DOHH2 (cell line): ENCODE measurements around the gene SLC30A4.

Experiments
- H3F3A ChIP-seq: fragments of 200-600 bp; sonication (generic), shearing (Covaris generic); 2 replicates; pipeline ENCODE4 v1.6.0; 2016; ENCODE audit warnings: antibody characterized with exemption, mild to moderate bottlenecking; ENCODE audit not compliant: control insufficient read depth, insufficient read depth
- H3K27ac ChIP-seq: fragments of 200-600 bp; sonication (generic); 2 replicates; pipeline ENCODE4 v1.5.1; 2014; ENCODE audit warnings: low read depth, mild to moderate bottlenecking, low read length, moderate library complexity
- H3K27me3 ChIP-seq: fragments of 200-600 bp; sonication (generic); 2 replicates; pipeline ENCODE4 v1.6.1; 2014; ENCODE audit warnings: mild to moderate bottlenecking, low read length, mixed read lengths; ENCODE audit not compliant: control insufficient read depth
- H3K36me3 ChIP-seq: fragments of 200-600 bp; sonication (generic); 2 replicates; pipeline ENCODE4 v1.6.1; 2014; ENCODE audit warnings: mild to moderate bottlenecking, low read length, moderate library complexity, mixed read lengths; ENCODE audit not compliant: control insufficient read depth
- H3K4me1 ChIP-seq: fragments of 200-600 bp; sonication (generic); 2 replicates; pipeline ENCODE4 v1.6.1; 2014; ENCODE audit warnings: mild to moderate bottlenecking, low read length, mixed read lengths; ENCODE audit not compliant: control insufficient read depth
- H3K4me2 ChIP-seq: fragments of 200-600 bp; sonication (generic); 2 replicates; pipeline ENCODE4 v1.6.0; 2014; ENCODE audit warnings: mild to moderate bottlenecking, low read length, moderate library complexity
- H3K4me3 ChIP-seq: fragments of 200-600 bp; sonication (generic); 2 replicates; pipeline ENCODE4 v1.5.1; 2014; ENCODE audit warnings: mild to moderate bottlenecking, low read length, mixed read lengths
- H3K79me2 ChIP-seq: fragments of 200-600 bp; sonication (generic); 2 replicates; pipeline ENCODE4 v1.6.1; 2014; ENCODE audit warnings: mild to moderate bottlenecking, low read length, mixed read lengths; ENCODE audit not compliant: control insufficient read depth
- H3K9me2 ChIP-seq: fragments of 200-600 bp; sonication (generic); replicated peaks from 2 replicates; pipeline ENCODE4 v1.6.1; 2014; ENCODE audit warnings: mild to moderate bottlenecking, low read length, mixed read lengths; ENCODE audit not compliant: control insufficient read depth
- H3K9me3 ChIP-seq: fragments of 200-600 bp; sonication (generic); 2 replicates; pipeline ENCODE4 v1.6.1; 2014; ENCODE audit warnings: antibody characterized with exemption, low read length, mixed read lengths; ENCODE audit not compliant: control insufficient read depth, insufficient read depth
- H4K20me1 ChIP-seq: fragments of 200-600 bp; sonication (generic); 2 replicates; pipeline ENCODE4 v1.6.0; 2014; ENCODE audit warnings: low read depth, mild to moderate bottlenecking, antibody characterized with exemption, low read length, moderate library complexity; ENCODE audit not compliant: control insufficient read depth, insufficient read depth
- CTCF ChIP-seq: fragments of 200-600 bp; sonication (generic); IDR thresholded peaks from one replicate; pipeline ENCODE4 v1.5.1; 2014; ENCODE audit warnings: antibody characterized with exemption, mild to moderate bottlenecking, low read depth, low read length; ENCODE audit not compliant: poor library complexity, severe bottlenecking
- EZH2phosphoT487 ChIP-seq: fragments of 200-600 bp; sonication (generic); IDR thresholded peaks from 2 replicates; pipeline ENCODE4 v1.6.1; 2017; ENCODE audit warnings: borderline replicate concordance, mild to moderate bottlenecking, antibody characterized with exemption, low read length, moderate library complexity, mixed read lengths

The SLC30A4 gene

DNA sequence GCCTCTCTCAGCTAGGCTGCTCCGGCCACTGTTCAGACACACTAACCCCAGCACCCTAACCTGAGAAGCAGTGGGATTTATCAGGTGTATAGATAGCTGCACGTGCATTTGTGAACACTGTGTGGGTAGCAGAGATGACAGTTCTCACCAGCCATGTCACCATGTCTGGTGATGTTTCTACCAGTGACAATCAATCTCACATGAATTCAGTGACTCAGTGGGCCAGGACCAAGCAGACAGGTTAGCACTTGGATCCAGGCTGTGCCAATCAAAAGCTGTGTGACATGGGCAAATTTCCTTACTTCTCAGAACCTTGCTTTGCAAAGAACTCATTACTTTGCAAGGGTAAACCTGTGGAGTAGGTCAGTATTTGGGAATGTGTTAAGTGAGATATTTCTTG lies 78.9 kb downstream of the SLC30A4 start:
- Histone ChIP-seq H3F3A (no peaks in the 10 kb centered on the region), H3K4me3 (no peak overlapping the region), H3K4me2 (no peak overlapping the region), H3K27ac (no peak overlapping the region), H3K9me2 (no peaks in the 10 kb centered on the region), H3K27me3 (peaks cover 9% of the 10 kb centered on the region; the same call in 1 of the 2 replicates), H3K9me3 (no peaks in the 10 kb centered on the region), H3K4me1 (no peaks in the 10 kb centered on the region), H3K79me2 (no peaks in the 10 kb centered on the region), H3K36me3 (no peaks in the 10 kb centered on the region), H4K20me1 (no peaks in the 10 kb centered on the region)
- TF ChIP-seq EZH2phosphoT487: no peak
- no peak for TF ChIP-seq CTCF

GRCh38 chr15:45442507-45443135 lies 79.9 kb downstream of the SLC30A4 start:
- Histone ChIP-seq H3K27ac (no peak overlapping the region), H3K4me1 (no peaks in the 10 kb centered on the region), H3F3A (no peaks in the 10 kb centered on the region), H3K4me3 (no peak overlapping the region), H4K20me1 (no peaks in the 10 kb centered on the region), H3K4me2 (no peak overlapping the region), H3K36me3 (no peaks in the 10 kb centered on the region), H3K9me2 (no peaks in the 10 kb centered on the region), H3K27me3 (peaks cover 9% of the 10 kb centered on the region; the same call in 1 of the 2 replicates), H3K79me2 (no peaks in the 10 kb centered on the region), H3K9me3 (no peaks in the 10 kb centered on the region)
- TF ChIP-seq EZH2phosphoT487: no peak
- TF ChIP-seq CTCF: no peak

DNA sequence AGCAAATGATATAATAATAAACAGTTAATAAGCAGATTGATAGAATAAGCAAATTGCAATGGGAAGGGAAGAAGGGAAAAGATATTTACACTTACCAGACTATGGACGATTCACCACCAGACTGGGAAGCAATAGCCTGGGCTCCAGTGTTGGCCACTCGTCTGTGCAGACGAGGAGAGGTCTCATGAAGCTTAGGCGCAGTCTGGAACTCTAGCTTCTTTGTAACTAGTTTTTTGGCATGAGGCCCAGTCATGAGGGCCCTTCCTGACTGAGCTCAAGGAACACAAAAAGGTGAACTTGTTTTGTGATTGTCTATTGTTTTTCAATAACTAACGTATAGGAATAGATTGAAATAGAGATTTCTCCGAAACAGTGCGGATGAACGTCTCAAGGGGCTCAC lies 80.9 kb downstream of the SLC30A4 start:
- H3K9me2 ChIP-seq: no peaks in the 10 kb centered on the region
- no peak for TF ChIP-seq EZH2phosphoT487
- no peak for TF ChIP-seq CTCF
- H3K4me2 ChIP-seq: no peak overlapping the region
- no peaks in the 10 kb centered on the region for H3F3A ChIP-seq
- H3K27ac ChIP-seq: no peak overlapping the region
- no peaks in the 10 kb centered on the region for H3K4me1 ChIP-seq
- peaks cover 7% of the 10 kb centered on the region; the same call in 1 of the 2 replicates for H3K27me3 ChIP-seq
- no peaks in the 10 kb centered on the region for H3K36me3 ChIP-seq
- H4K20me1 ChIP-seq: no peaks in the 10 kb centered on the region
- no peaks in the 10 kb centered on the region for H3K79me2 ChIP-seq
- no peaks in the 10 kb centered on the region for H3K9me3 ChIP-seq
- no peak overlapping the region for H3K4me3 ChIP-seq
